Upper lobe of left lung (tissue), 6 donors: Measurements from ENCODE around the gene METTL13. TPM values are rescaled to one million over a fixed set of nuclear protein-coding genes. Genes with fewer than 3 reads are reported as not detected.

Experiments
- ATAC-seq, 2 donors: fragments of 200-7000 bp; cut with Tn5 transposase; one replicate each; pipeline ENCODE4 v1.9.1; 2022; ENCODE audit warnings: mild to moderate bottlenecking in 2 of 2, moderate library complexity in 2 of 2; ENCODE audit not compliant: low FRiP score in 2 of 2
- DNase-seq, 2 donors: peaks; one replicate each; pipeline ENCODE4 v3.0.0-alpha.2; 2019 to 2020
- H3K27ac ChIP-seq, 4 donors: fragments of 200-600 bp; sonication (generic); one replicate each; pipeline ENCODE4 v1.5.1; 2016 to 2019
- H3K27me3 ChIP-seq, 4 donors: fragments of 200-600 bp; sonication (generic); one replicate each; pipeline ENCODE4 v1.5.1; 2017 to 2019
- H3K36me3 ChIP-seq, 4 donors: fragments of 200-600 bp; sonication (generic); one replicate each; pipeline ENCODE4 v1.5.1; 2016 to 2019
- H3K4me1 ChIP-seq, 4 donors: fragments of 200-600 bp; sonication (generic); one replicate each; pipeline ENCODE4 v1.5.1; 2018 to 2019
- H3K4me3 ChIP-seq, 4 donors: fragments of 200-600 bp; sonication (generic); one replicate each; pipeline ENCODE4 v1.5.1; 2017 to 2019; ENCODE audit warnings: mild to moderate bottlenecking in 2 of 4, moderate library complexity in 1 of 4
- H3K9me3 ChIP-seq, 4 donors: fragments of 200-600 bp; sonication (generic); one replicate each; pipeline ENCODE4 v1.5.1; 2018 to 2019
- CTCF ChIP-seq, 6 experiments: fragments of 450-650 bp in 4 of 6; fragments of 200-600 bp in 2 of 6; sonication (generic) in 2 of 6; IDR thresholded peaks; one replicate each; pipeline ENCODE4 v1.5.1; 2016 to 2019; ENCODE audit warnings: antibody characterized with exemption in 6 of 6
- EP300 ChIP-seq, 4 donors: sonication (generic); formaldehyde crosslinking; IDR thresholded peaks; one replicate each; pipeline ENCODE4 v1.5.1; 2017; ENCODE audit warnings: antibody characterized with exemption in 4 of 4, control low read depth in 2 of 4
- POLR2A ChIP-seq, 4 donors: fragments of 450-650 bp; IDR thresholded peaks; one replicate each; pipeline ENCODE4 v1.5.1; 2016 to 2017; ENCODE audit warnings: antibody characterized with exemption in 4 of 4, mild to moderate bottlenecking in 2 of 4
- POLR2AphosphoS5 ChIP-seq, 2 donors: sonication (generic); formaldehyde crosslinking; IDR thresholded peaks; one replicate each; pipeline ENCODE4 v1.5.1; 2017; ENCODE audit warnings: antibody characterized with exemption in 2 of 2
- WGBS, 2 donors: methylation state at CpG; one replicate each; pipeline ENCODE4 v1.1.5; 2017 to 2018; 5-methylcytosine and 5-hydroxymethylcytosine counted together
- total RNA-seq, 6 donors: library from RNA; depleted of rRNA in 4 of 6; stranded (reverse); fragments of >200 nt in 4 of 6; gene quantifications; one replicate each; pipeline versions ENCODE4 v1.1.0 to v1.2.1, GENCODE V29; 2016 to 2021
- donor health status: DM: no; HTN: no; CAD: no; lungs with moderate emphysema.
- donor health status: DM: no; HTN: yes; CAD: no; lungs with severe emphysema.

The METTL13 gene
- total RNA-seq, 6 donors from 2014 or later: 13.9 to 33.5 (median 27.6) TPM

- TF ChIP-seq POLR2A (IDR thresholded peaks at IDR 0.05) (no peak), EP300 (IDR thresholded peaks at IDR 0.05) (no peak)
- peak overlapping the region in 3 of 4 donors; percentile 84 to 93 (median 88) for H3K4me3 ChIP-seq
- WGBS, 2 donors: 75 to 80% methylated on average over 2 of the region's 2 CpGs
- peak overlapping the region in 2 of 4 donors; percentile 97 to 98 for H3K27ac ChIP-seq
- peaks cover 24 to 45% (median 35%) of the 10 kb centered on the region in 4 donors for H3K4me1 ChIP-seq
- H3K27me3 ChIP-seq: no peaks in the 10 kb centered on the region
- no peaks in the 10 kb centered on the region for H3K9me3 ChIP-seq
- DNase-seq: no peak
- H3K36me3 ChIP-seq: peaks cover 4 to 24% (median 13%) of the 10 kb centered on the region in 4 donors
- no peak for ATAC-seq
These were observed 41.0 kb upstream of the METTL13 start for GRCh38 chr1:171740356-171740863.

GRCh38 chr1:171740987-171741871 is 40.2 kb upstream of the METTL13 start:
- WGBS, 2 donors: 2% methylated on average over 28 of the region's 28 CpGs
- peak; percentile 57 to 70 for ATAC-seq

GRCh38 chr1:171741872-171742576 is 39.4 kb upstream of the METTL13 start, which contains the start of gene VAMP4:
TSS of gene VAMP4 (minus strand) at chr1:171742065. CDS start at chr1:171738414, 3,651 bp downstream.
- peak; percentile 91 to 98 for DNase-seq
- Histone ChIP-seq H3K36me3 (peaks cover under 1 to 8% (median 5%) of the 10 kb centered on the region in 4 donors), H3K4me1 (peaks cover 24 to 45% (median 35%) of the 10 kb centered on the region in 4 donors), H3K27me3 (no peaks in the 10 kb centered on the region), H3K27ac (peak within 1 kb of the TSS; percentile 94 to 98 (median 96)), H3K9me3 (no peaks in the 10 kb centered on the region), H3K4me3 (peak within 1 kb of the TSS; percentile 77 to 93 (median 86))
- 0% methylated on average over 37 to 45 of the region's 57 CpGs for WGBS, 2 donors
- peak; percentile 96 to 98 for ATAC-seq
- TF ChIP-seq POLR2AphosphoS5 (IDR thresholded peaks at IDR 0.05): peak; percentile 92 to 97
- TF ChIP-seq POLR2A (IDR thresholded peaks at IDR 0.05): peak in 3 of 4 donors; percentile 83 to 94 (median 83)
- peak in 1 of 4 donors; percentile 51 for TF ChIP-seq EP300 (IDR thresholded peaks at IDR 0.05)
- peak in 2 of 6 experiments; percentile 15 to 18 for TF ChIP-seq CTCF (IDR thresholded peaks at IDR 0.05)

More at GRCh38 chr1:171740987-171741871, 40.2 kb upstream of the METTL13 start:
- H3K4me1 ChIP-seq: peaks cover 24 to 45% (median 35%) of the 10 kb centered on the region in 4 donors
- H3K4me3 ChIP-seq: peak overlapping the region; percentile 77 to 93 (median 86)
- TF ChIP-seq POLR2A (IDR thresholded peaks at IDR 0.05) (no peak), CTCF (IDR thresholded peaks at IDR 0.05) (peak in 5 of 6 experiments; percentile 4 to 36 (median 17)), EP300 (IDR thresholded peaks at IDR 0.05) (no peak), POLR2AphosphoS5 (IDR thresholded peaks at IDR 0.05) (no peak)
- peak overlapping the region; percentile 94 to 98 (median 96) for H3K27ac ChIP-seq
- H3K36me3 ChIP-seq: peaks cover 4 to 16% (median 10%) of the 10 kb centered on the region in 4 donors
- H3K9me3 ChIP-seq: no peaks in the 10 kb centered on the region
- peak in 1 of 2 donors; percentile 51 for DNase-seq
- H3K27me3 ChIP-seq: no peaks in the 10 kb centered on the region

- DNase-seq (peak in 1 of 2 donors; percentile 51), ATAC-seq (peak; percentile 61 to 75)
- TF ChIP-seq CTCF (IDR thresholded peaks at IDR 0.05) (no peak), EP300 (IDR thresholded peaks at IDR 0.05) (no peak), POLR2A (IDR thresholded peaks at IDR 0.05) (no peak), POLR2AphosphoS5 (IDR thresholded peaks at IDR 0.05) (no peak)
- Histone ChIP-seq H3K27me3 (no peaks in the 10 kb centered on the region), H3K9me3 (no peaks in the 10 kb centered on the region), H3K27ac (peak overlapping the region; percentile 94 to 98 (median 96)), H3K4me1 (peaks cover 24 to 45% (median 35%) of the 10 kb centered on the region in 4 donors), H3K4me3 (peak overlapping the region; percentile 77 to 93 (median 86)), H3K36me3 (peaks cover 0 to 6% (median 3%) of the 10 kb centered on the region in 4 donors)
- WGBS, 2 donors: 0% methylated on average over 14 of the region's 14 CpGs
These were observed 38.9 kb upstream of the METTL13 start for GRCh38 chr1:171742577-171742922.
